ENCODE data around the gene TMEM235.

The TMEM235 gene

GRCh38 chr17:78240839-78241238 lies 9.4 kb downstream of the TMEM235 start:
- DNase-seq (ENCODE audit: low spot score) (no peak), ATAC-seq (ENCODE audit: low read depth) (no peak)
- Histone ChIP-seq H3K4me3 (ENCODE audit: severe bottlenecking) (no peak overlapping the region), H3K4me1 (ENCODE audit: insufficient read depth, poor library complexity, severe bottlenecking) (no peaks in the 10 kb centered on the region), H3K27me3 (ENCODE audit: insufficient read depth, poor library complexity, severe bottlenecking) (no peaks in the 10 kb centered on the region), H3K27ac (ENCODE audit: poor library complexity, severe bottlenecking) (no peak overlapping the region), H3K36me3 (ENCODE audit: low read depth) (no peaks in the 10 kb centered on the region), H3K9me3 (ENCODE audit: severe bottlenecking) (peaks cover 7% of the 10 kb centered on the region)
- no peak for TF ChIP-seq CTCF (IDR thresholded peaks at IDR 0.05; ENCODE audit: poor library complexity, severe bottlenecking)

DNA sequence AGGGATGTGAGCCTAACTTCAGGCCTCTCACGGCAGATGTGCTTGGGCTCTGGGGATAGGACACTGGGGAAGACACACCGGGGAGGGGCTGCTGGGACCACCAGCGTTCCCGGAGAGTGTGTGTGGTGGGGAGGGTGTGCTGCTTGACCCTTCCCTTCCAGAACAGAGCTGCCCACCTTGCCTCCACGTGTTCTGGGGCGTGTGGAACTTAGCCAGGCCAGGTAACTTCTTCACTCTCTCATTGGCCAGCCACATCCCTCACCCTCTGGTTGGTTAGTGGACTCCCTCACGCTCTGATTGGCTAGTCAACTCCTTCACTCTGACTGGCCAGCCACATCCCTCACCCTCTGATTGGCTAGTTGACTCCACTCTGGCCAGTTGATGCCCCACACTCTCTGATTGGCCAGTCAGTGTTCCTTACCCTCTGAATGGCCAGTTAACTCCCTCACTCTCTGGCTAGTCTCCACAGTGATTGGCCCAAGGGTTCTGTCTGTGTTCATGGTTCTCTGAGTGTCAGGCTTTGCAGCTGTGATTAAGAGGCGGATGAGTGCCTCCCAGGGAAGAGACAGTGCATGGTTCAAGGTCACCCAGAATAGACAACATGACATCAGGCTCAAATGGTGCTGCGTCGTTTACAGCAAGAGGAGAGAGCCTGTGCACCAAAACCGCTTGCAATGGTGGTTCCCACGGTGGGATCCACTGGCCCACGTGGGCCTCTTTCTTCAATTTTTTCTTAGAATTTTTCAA lies 10.0 kb downstream of the TMEM235 start:
- DNase-seq (ENCODE audit: low spot score) (no peak), ATAC-seq (ENCODE audit: low read depth) (peak; percentile 38; the same call in 1 of the 3 replicates)
- H3K4me3 ChIP-seq (ENCODE audit: severe bottlenecking): no peak overlapping the region
- no peak overlapping the region for H3K27ac ChIP-seq (ENCODE audit: poor library complexity, severe bottlenecking)
- TF ChIP-seq CTCF (IDR thresholded peaks at IDR 0.05; ENCODE audit: poor library complexity, severe bottlenecking): no peak
- peaks cover 7% of the 10 kb centered on the region for H3K9me3 ChIP-seq (ENCODE audit: severe bottlenecking)
- no peaks in the 10 kb centered on the region for H3K27me3 ChIP-seq (ENCODE audit: insufficient read depth, poor library complexity, severe bottlenecking)
- no peaks in the 10 kb centered on the region for H3K4me1 ChIP-seq (ENCODE audit: insufficient read depth, poor library complexity, severe bottlenecking)
- no peaks in the 10 kb centered on the region for H3K36me3 ChIP-seq (ENCODE audit: low read depth)

DNA sequence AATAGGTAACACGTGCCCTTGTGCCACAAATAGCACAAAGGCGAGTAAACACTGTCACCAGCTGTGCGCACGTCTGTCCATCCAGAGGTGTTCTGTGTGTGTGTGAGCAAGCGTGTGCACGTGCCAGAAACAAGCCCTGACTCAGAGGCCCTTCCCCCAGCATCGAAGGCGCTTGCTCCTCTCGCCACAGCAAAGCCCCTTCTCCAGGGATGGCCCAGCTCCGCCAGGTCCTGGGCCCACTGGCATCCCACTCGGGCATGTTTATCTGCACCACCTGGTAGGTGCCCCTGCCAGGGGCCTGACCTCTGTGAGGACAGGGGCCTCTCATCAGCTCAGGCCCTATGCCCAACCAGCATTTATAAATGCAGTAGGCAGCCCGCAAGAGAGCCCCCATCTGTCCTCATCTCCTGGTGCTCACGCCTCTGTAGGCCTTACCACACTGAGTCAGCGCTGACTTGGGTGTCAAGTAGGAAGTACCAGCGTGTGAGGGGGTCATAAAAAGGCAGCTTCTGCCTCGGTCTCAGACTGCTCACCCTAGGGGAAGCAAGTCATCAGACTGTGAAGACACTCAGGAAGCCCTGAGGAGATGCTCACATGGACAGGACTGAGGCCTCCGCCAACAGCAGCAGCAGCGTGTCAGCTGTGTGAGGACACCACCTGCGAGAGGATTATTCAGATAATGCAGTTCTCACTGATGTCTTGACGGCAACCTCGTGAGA lies 10.8 kb downstream of the TMEM235 start:
- H3K27ac ChIP-seq (ENCODE audit: poor library complexity, severe bottlenecking): no peak overlapping the region

GRCh38 chr17:78247304-78247703 lies 15.9 kb downstream of the TMEM235 start:
- Histone ChIP-seq H3K27ac (ENCODE audit: poor library complexity, severe bottlenecking) (no peak overlapping the region), H3K9me3 (ENCODE audit: severe bottlenecking) (peaks cover 7% of the 10 kb centered on the region), H3K27me3 (ENCODE audit: insufficient read depth, poor library complexity, severe bottlenecking) (no peaks in the 10 kb centered on the region), H3K4me1 (ENCODE audit: insufficient read depth, poor library complexity, severe bottlenecking) (peaks cover 6% of the 10 kb centered on the region), H3K36me3 (ENCODE audit: low read depth) (no peaks in the 10 kb centered on the region), H3K4me3 (ENCODE audit: severe bottlenecking) (no peak overlapping the region)
- TF ChIP-seq CTCF (IDR thresholded peaks at IDR 0.05; ENCODE audit: poor library complexity, severe bottlenecking): no peak
- no peak for ATAC-seq (ENCODE audit: low read depth)
- no peak for DNase-seq (ENCODE audit: low spot score)

More for the DNA sequence above, 10.8 kb downstream of the TMEM235 start:
- no peaks in the 10 kb centered on the region for H3K36me3 ChIP-seq (ENCODE audit: low read depth)
- H3K27me3 ChIP-seq (ENCODE audit: insufficient read depth, poor library complexity, severe bottlenecking): no peaks in the 10 kb centered on the region
- TF ChIP-seq CTCF (IDR thresholded peaks at IDR 0.05; ENCODE audit: poor library complexity, severe bottlenecking): no peak
- H3K4me1 ChIP-seq (ENCODE audit: insufficient read depth, poor library complexity, severe bottlenecking): no peaks in the 10 kb centered on the region
- DNase-seq (ENCODE audit: low spot score) (no peak), ATAC-seq (ENCODE audit: low read depth) (no peak)
- H3K4me3 ChIP-seq (ENCODE audit: severe bottlenecking): no peak overlapping the region
- peaks cover 7% of the 10 kb centered on the region for H3K9me3 ChIP-seq (ENCODE audit: severe bottlenecking)

All from RWPE2 (cell line).